Uterus (tissue), 4 donors: ENCODE data around the gene KREMEN1. TPM values are rescaled to one million over a fixed set of nuclear protein-coding genes. Genes with fewer than 3 reads are reported as not detected.

Experiments
- DNase-seq, 2 donors: peaks; one replicate each; pipeline ENCODE4 v3.0.0-alpha.2; 2019 to 2020
- H3K27ac ChIP-seq, 2 donors: fragments of 200-600 bp; sonication (generic); 1 replicate in 1 of 2; 2 replicates in 1 of 2; pipeline ENCODE4 v1.5.1; 2016 to 2018
- H3K27me3 ChIP-seq, 2 donors: fragments of 200-600 bp; sonication (generic); one replicate each; pipeline ENCODE4 v1.5.1; 2018 to 2019; ENCODE audit warnings: control low read depth in 1 of 2
- H3K36me3 ChIP-seq, 2 donors: fragments of 200-600 bp; sonication (generic); one replicate each; pipeline ENCODE4 v1.5.1; 2019; ENCODE audit warnings: control low read depth in 1 of 2
- H3K4me1 ChIP-seq, 2 donors: fragments of 200-600 bp; sonication (generic); one replicate each; pipeline ENCODE4 v1.5.1; 2018 to 2019; ENCODE audit warnings: control low read depth in 1 of 2
- H3K4me3 ChIP-seq, 2 donors: fragments of 200-600 bp; sonication (generic); 1 replicate in 1 of 2; 2 replicates in 1 of 2; pipeline ENCODE4 v1.5.1; 2018 to 2019; ENCODE audit warnings: mild to moderate bottlenecking in 1 of 2
- H3K9me3 ChIP-seq, 2 donors: fragments of 200-600 bp; sonication (generic); one replicate each; pipeline ENCODE4 v1.5.1; 2019; ENCODE audit warnings: control low read depth in 1 of 2
- CTCF ChIP-seq, 4 experiments: fragments of 200-600 bp in 2 of 4; fragments of 450-650 bp in 2 of 4; sonication (generic) in 2 of 4; IDR thresholded peaks; one replicate each; pipeline ENCODE4 v1.5.1; 2016 to 2019; ENCODE audit warnings: antibody characterized with exemption in 4 of 4, mild to moderate bottlenecking in 2 of 4, moderate library complexity in 1 of 4
- POLR2A ChIP-seq, 2 donors: fragments of 450-650 bp; IDR thresholded peaks; one replicate each; pipeline ENCODE4 v1.6.1; 2016; ENCODE audit warnings: antibody characterized with exemption in 2 of 2, mild to moderate bottlenecking in 1 of 2, moderate library complexity in 1 of 2
- intact Hi-C: fragments of 100-400 bp; cut with DNase I; formaldehyde crosslinking; loops from one replicate; pipeline ENCODE4 v1.15.1; 2023; ENCODE audit warnings: low total_unique reads
- total RNA-seq, 4 donors: library from RNA; depleted of rRNA in 3 of 4; stranded (reverse); fragments of >200 nt in 3 of 4; gene quantifications; one replicate each; pipeline versions ENCODE4 v1.1.0 to v1.2.4, GENCODE V29; 2014 to 2023
- donor health status: DM: yes; HTN: yes; CAD: no.

Gene KREMEN1
- total RNA-seq, 4 donors from 2014 or later = 5.9 to 25.1 (median 10.2) TPM

GRCh38 chr22:29163808-29164207 is 91.0 kb downstream of the KREMEN1 start:
- intact Hi-C loops = no loop called here
- TF ChIP-seq CTCF (IDR thresholded peaks at IDR 0.05) = no peak
- no peak for TF ChIP-seq POLR2A (IDR thresholded peaks at IDR 0.05)
- DNase-seq = no peak
- H3K36me3 ChIP-seq = no peaks in the 10 kb centered on the region
- no peak overlapping the region for H3K27ac ChIP-seq
- no peak overlapping the region for H3K4me3 ChIP-seq
- no peaks in the 10 kb centered on the region for H3K4me1 ChIP-seq
- no peaks in the 10 kb centered on the region for H3K27me3 ChIP-seq
- H3K9me3 ChIP-seq = no peaks in the 10 kb centered on the region

GRCh38 chr22:29165321-29166060 is 92.7 kb downstream of the KREMEN1 start:
- intact Hi-C loops = no loop called here
- H3K36me3 ChIP-seq = no peaks in the 10 kb centered on the region
- H3K9me3 ChIP-seq = no peaks in the 10 kb centered on the region
- no peaks in the 10 kb centered on the region for H3K4me1 ChIP-seq
- no peak overlapping the region for H3K27ac ChIP-seq
- no peak for TF ChIP-seq CTCF (IDR thresholded peaks at IDR 0.05)
- H3K27me3 ChIP-seq = no peaks in the 10 kb centered on the region
- DNase-seq = no peak
- H3K4me3 ChIP-seq = no peak overlapping the region

- Histone ChIP-seq H3K4me3 (no peak overlapping the region), H3K9me3 (no peaks in the 10 kb centered on the region), H3K36me3 (no peaks in the 10 kb centered on the region), H3K27me3 (no peaks in the 10 kb centered on the region), H3K4me1 (no peaks in the 10 kb centered on the region), H3K27ac (no peak overlapping the region)
- intact Hi-C loops = no loop called here
- DNase-seq = no peak
- TF ChIP-seq CTCF (IDR thresholded peaks at IDR 0.05) (no peak), POLR2A (IDR thresholded peaks at IDR 0.05) (no peak)
Observed at GRCh38 chr22:29166180-29166579, 93.3 kb downstream of the KREMEN1 start.

GRCh38 chr22:29167032-29167911 is 94.4 kb downstream of the KREMEN1 start:
- no peak for DNase-seq
- H3K4me3 ChIP-seq = no peak overlapping the region
- no peaks in the 10 kb centered on the region for H3K9me3 ChIP-seq
- H3K4me1 ChIP-seq = no peaks in the 10 kb centered on the region
- no peaks in the 10 kb centered on the region for H3K27me3 ChIP-seq
- no peaks in the 10 kb centered on the region for H3K36me3 ChIP-seq
- intact Hi-C loops = no loop called here
- TF ChIP-seq POLR2A (IDR thresholded peaks at IDR 0.05) (no peak), CTCF (IDR thresholded peaks at IDR 0.05) (no peak)
- H3K27ac ChIP-seq = no peak overlapping the region

GRCh38 chr22:29171721-29172120 is 98.9 kb downstream of the KREMEN1 start:
- no peak for DNase-seq
- Histone ChIP-seq H3K9me3 (peaks cover 0 to 10% of the 10 kb centered on the region in 2 donors), H3K27ac (no peak overlapping the region), H3K4me1 (no peaks in the 10 kb centered on the region), H3K4me3 (no peak overlapping the region), H3K27me3 (no peaks in the 10 kb centered on the region), H3K36me3 (no peaks in the 10 kb centered on the region)
- intact Hi-C loops = no loop called here
- TF ChIP-seq POLR2A (IDR thresholded peaks at IDR 0.05) (no peak), CTCF (IDR thresholded peaks at IDR 0.05) (no peak)
